Stimulated activated CD8-positive, alpha-beta memory T cell treated with anti-CD3 and anti-CD28 coated beads, Interleukin-12 subunit alpha, Interleukin-12 subunit beta, amount 100 ng/mL, for 24 hours (primary cell): Measurements from ENCODE around the gene ZNF443.
"Not testable (repeated sequence)": the region's sequence is repeated elsewhere in the genome, so short reads cannot be mapped to it uniquely, and the experiment has no call there.

Experiments
- DNase-seq: peaks from one replicate; pipeline ENCODE4 v3.0.0-alpha.2; 2020; ENCODE audit errors: extremely low read depth

The ZNF443 gene

GRCh38 chr19:12440541-12441316, at the start of gene ZNF443:
Gene ZNF443 (minus strand): TSS chr19:12441021. CDS start chr19:12440914, 107 bp downstream.
- DNase-seq, result peak; percentile 95

- DNase-seq, result not testable (repeated sequence)
Measured at GRCh38 chr19:12486265-12486783, 45.5 kb upstream of the ZNF443 start.

GRCh38 chr19:12485571-12485970, 44.8 kb upstream of the ZNF443 start:
- no peak for DNase-seq

- DNase-seq, result no peak
Measured at GRCh38 chr19:12485052-12485416, 44.2 kb upstream of the ZNF443 start.

GRCh38 chr19:12484371-12485051, 43.7 kb upstream of the ZNF443 start, which contains the start of gene ZNF709:
Gene ZNF709 (minus strand): TSS chr19:12484816. CDS start chr19:12484657, 159 bp downstream.
- peak; percentile 64 for DNase-seq

GRCh38 chr19:12484011-12484370, 43.2 kb upstream of the ZNF443 start:
- no peak for DNase-seq

GRCh38 chr19:12482509-12482886, 41.7 kb upstream of the ZNF443 start:
- DNase-seq, result no peak

GRCh38 chr19:12481781-12482508, 41.1 kb upstream of the ZNF443 start:
- no peak for DNase-seq

GRCh38 chr19:12478234-12478941, 37.6 kb upstream of the ZNF443 start:
- no peak for DNase-seq

- DNase-seq, result not testable (repeated sequence)
Measured at GRCh38 chr19:12467651-12468050, 26.8 kb upstream of the ZNF443 start.

- DNase-seq, result no peak
Measured at GRCh38 chr19:12465211-12465610, 24.4 kb upstream of the ZNF443 start.

- no peak for DNase-seq
Measured at GRCh38 chr19:12464769-12465168, 23.9 kb upstream of the ZNF443 start.

- not testable (repeated sequence) for DNase-seq
Measured at GRCh38 chr19:12464139-12464538, 23.3 kb upstream of the ZNF443 start.

GRCh38 chr19:12453495-12453894, 12.7 kb upstream of the ZNF443 start:
- DNase-seq, result no peak

- no peak for DNase-seq
Measured at GRCh38 chr19:12450844-12451243, 10.0 kb upstream of the ZNF443 start.

GRCh38 chr19:12448808-12449207, 8.0 kb upstream of the ZNF443 start:
- no peak for DNase-seq

GRCh38 chr19:12439686-12440540, 908 bp downstream of the ZNF443 start:
- not testable (repeated sequence) for DNase-seq

GRCh38 chr19:12430726-12431299, 10.0 kb downstream of the ZNF443 start:
- not testable (repeated sequence) for DNase-seq

GRCh38 chr19:12425888-12426274, 14.9 kb downstream of the ZNF443 start:
- DNase-seq, result no peak

- no peak for DNase-seq
Measured at GRCh38 chr19:12425236-12425887, 15.5 kb downstream of the ZNF443 start.
